ENCODE results near the gene HPCAL1. TPM values are rescaled to one million over a fixed set of nuclear protein-coding genes. Genes with fewer than 3 reads are reported as not detected.

The HPCAL1 gene
- total RNA-seq, 1 donor from 2014 or later: 13.1 TPM

DNA sequence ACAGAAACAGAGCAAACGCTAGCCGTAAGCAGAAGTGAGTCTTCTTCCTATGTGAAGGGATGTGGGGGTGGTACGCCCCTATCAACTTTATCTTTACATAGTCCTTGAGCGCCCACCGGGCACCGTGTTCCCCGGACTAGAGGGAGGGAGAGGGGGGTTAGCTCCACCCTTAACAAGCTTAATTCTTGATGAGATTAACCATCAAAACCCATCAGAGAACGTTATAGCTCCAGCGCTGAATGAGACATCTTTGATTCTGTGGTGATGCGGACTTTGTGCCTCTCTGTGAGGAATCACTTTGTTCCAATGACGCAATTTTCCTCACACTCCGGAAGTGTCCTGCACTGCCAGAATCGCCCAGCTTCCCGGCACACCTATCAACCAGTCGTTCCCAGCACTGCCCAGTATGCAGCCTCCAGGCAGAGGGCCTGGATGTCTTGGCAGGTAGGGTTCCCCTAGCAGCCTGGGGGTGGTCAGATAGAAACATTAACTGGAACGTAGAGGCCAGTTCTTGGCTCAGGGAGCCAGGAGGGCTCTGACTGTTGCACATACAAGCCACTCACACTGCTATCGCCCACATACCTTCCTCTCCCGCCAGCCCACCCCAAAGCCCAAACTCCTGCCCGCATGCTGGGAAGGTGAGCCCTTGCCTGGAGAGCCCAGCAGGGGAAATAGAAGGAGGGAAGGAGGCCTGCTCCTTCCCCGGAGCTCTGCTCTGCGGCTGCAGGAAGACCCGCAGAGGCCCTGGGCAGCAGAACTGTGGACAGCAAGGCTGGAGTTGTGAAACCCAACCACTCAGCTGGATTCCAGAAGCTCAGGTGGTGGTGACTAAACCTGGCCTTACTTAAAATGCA, 147.4 kb downstream of the HPCAL1 start:
- H3K27ac Mint-ChIP-seq (ENCODE audit: unreplicated experiment): no peak overlapping the region

DNA sequence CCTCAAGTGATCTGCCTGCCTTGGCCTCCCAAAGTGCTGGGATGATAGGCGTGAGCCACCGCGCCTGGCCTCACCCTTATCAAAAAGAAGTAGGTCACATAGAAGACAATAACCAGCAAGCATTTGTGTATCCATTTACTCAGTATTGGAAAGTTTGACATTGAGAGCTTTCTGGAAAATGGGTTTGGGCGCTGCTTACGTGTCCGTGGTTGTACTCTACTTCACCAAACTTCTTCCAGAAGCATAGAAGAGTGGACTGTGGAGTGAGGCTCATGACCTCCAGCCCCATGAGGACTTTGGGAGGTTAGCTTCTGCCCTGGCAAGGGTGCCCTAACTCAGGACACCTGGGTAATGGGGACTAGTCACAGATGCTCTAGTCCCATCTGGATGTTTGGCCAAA, 149.1 kb downstream of the HPCAL1 start:
- H3K36me3 Mint-ChIP-seq (ENCODE audit: unreplicated experiment): no peaks in the 10 kb centered on the region
- H3K27me3 Mint-ChIP-seq (ENCODE audit: unreplicated experiment): peaks cover 5% of the 10 kb centered on the region
- H3K4me3 Mint-ChIP-seq (ENCODE audit: unreplicated experiment): no peak overlapping the region
- no peak for DNase-seq
- H3K27ac Mint-ChIP-seq (ENCODE audit: unreplicated experiment): no peak overlapping the region
- H3K4me1 Mint-ChIP-seq (ENCODE audit: low read depth, unreplicated experiment): peaks cover 10% of the 10 kb centered on the region
- peaks cover 11% of the 10 kb centered on the region for H3K9me3 Mint-ChIP-seq (ENCODE audit: unreplicated experiment)
- TF ChIP-seq, protein P1, sequence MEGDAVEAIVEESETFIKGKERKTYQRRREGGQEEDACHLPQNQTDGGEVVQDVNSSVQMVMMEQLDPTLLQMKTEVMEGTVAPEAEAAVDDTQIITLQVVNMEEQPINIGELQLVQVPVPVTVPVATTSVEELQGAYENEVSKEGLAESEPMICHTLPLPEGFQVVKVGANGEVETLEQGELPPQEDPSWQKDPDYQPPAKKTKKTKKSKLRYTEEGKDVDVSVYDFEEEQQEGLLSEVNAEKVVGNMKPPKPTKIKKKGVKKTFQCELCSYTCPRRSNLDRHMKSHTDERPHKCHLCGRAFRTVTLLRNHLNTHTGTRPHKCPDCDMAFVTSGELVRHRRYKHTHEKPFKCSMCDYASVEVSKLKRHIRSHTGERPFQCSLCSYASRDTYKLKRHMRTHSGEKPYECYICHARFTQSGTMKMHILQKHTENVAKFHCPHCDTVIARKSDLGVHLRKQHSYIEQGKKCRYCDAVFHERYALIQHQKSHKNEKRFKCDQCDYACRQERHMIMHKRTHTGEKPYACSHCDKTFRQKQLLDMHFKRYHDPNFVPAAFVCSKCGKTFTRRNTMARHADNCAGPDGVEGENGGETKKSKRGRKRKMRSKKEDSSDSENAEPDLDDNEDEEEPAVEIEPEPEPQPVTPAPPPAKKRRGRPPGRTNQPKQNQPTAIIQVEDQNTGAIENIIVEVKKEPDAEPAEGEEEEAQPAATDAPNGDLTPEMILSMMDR (IDR thresholded peaks at IDR 0.05; ENCODE audit: partially characterized antibody, unreplicated experiment): no peak

More for the DNA sequence above, 147.4 kb downstream of the HPCAL1 start:
- Mint-ChIP-seq H3K27me3 (ENCODE audit: unreplicated experiment) (peaks cover 5% of the 10 kb centered on the region), H3K9me3 (ENCODE audit: unreplicated experiment) (peaks cover 9% of the 10 kb centered on the region), H3K4me1 (ENCODE audit: low read depth, unreplicated experiment) (peaks cover 4% of the 10 kb centered on the region), H3K4me3 (ENCODE audit: unreplicated experiment) (no peak overlapping the region), H3K36me3 (ENCODE audit: unreplicated experiment) (no peaks in the 10 kb centered on the region)
- DNase-seq: no peak
- TF ChIP-seq, protein P1 (IDR thresholded peaks at IDR 0.05; ENCODE audit: partially characterized antibody, unreplicated experiment): no peak

DNA sequence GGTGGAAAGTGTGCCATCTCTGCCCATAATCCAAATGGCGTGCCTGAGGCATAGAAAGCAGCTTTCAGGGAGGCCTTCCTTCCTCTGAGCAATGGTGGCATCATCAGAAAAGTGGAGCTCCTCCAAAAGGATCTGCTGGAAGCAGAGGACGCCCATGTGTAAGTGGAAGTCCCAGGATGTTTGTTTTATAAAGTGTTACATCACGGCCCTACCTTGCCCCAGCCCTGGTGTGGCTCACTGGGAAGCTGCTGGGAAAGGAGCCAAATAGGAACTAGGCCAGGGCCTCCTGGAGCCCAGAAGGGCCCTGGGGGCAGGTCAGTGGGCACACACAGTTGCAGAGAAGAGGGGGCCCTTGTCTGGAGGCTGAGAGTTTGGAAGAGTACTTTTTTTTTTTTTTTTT, 149.6 kb downstream of the HPCAL1 start:
- TF ChIP-seq, protein P1 (IDR thresholded peaks at IDR 0.05; ENCODE audit: partially characterized antibody, unreplicated experiment): no peak
- H3K27ac Mint-ChIP-seq (ENCODE audit: unreplicated experiment): no peak overlapping the region
- peaks cover 7% of the 10 kb centered on the region for H3K9me3 Mint-ChIP-seq (ENCODE audit: unreplicated experiment)
- peaks cover 10% of the 10 kb centered on the region for H3K4me1 Mint-ChIP-seq (ENCODE audit: low read depth, unreplicated experiment)
- H3K4me3 Mint-ChIP-seq (ENCODE audit: unreplicated experiment): no peak overlapping the region
- DNase-seq: no peak
- H3K27me3 Mint-ChIP-seq (ENCODE audit: unreplicated experiment): peaks cover 4% of the 10 kb centered on the region
- no peaks in the 10 kb centered on the region for H3K36me3 Mint-ChIP-seq (ENCODE audit: unreplicated experiment)

DNA sequence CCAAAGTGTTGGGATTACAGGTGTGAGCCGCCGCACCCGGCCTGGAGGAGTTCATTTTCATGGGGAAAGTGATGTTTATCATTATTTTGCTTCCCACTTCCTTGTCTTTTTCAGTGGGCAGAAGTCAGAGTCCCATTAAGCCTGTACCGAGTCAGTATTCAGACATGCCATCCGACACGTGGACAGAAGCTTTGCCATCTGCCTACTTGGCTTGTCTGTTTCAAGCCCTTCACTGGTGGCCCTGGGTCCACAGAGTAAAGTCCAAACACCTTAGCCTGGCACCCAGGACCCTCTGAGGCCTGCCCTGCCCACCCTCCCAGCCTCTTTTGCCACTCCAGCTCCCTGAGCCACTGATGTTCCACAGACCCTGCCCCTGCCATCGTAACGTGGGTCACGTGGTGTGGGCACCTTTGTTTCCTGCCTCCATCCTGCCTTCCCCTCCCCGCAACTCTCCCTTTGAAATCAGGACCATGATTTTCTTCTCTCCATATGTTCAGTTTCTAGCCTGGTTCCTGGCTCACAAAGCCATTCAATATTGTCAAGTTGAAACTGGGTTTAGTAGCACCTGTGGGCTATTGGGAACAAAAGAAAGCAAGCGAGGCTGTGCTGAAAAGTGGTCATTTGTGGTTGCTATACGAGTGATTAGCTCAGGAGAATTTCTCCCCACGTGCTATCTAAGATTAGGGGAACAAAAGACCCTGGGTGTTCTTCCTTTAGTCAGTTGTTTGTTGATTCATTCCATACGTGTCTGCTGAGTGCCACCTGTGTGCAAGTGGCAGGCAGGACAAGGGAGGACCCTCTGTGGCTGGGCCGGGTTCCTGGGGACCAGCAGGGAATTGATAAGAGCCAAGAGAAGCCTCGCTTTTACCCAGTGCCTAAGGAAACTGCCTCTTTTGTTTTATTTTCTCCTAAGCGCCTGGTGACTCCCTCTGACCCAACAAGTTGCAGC, 150.5 kb downstream of the HPCAL1 start:
- TF ChIP-seq, protein P1 (IDR thresholded peaks at IDR 0.05; ENCODE audit: partially characterized antibody, unreplicated experiment): no peak
- peaks cover 8% of the 10 kb centered on the region for H3K4me1 Mint-ChIP-seq (ENCODE audit: low read depth, unreplicated experiment)
- H3K27me3 Mint-ChIP-seq (ENCODE audit: unreplicated experiment): peaks cover 2% of the 10 kb centered on the region
- no peak overlapping the region for H3K4me3 Mint-ChIP-seq (ENCODE audit: unreplicated experiment)
- no peak for DNase-seq
- H3K9me3 Mint-ChIP-seq (ENCODE audit: unreplicated experiment): peaks cover 5% of the 10 kb centered on the region
- no peaks in the 10 kb centered on the region for H3K36me3 Mint-ChIP-seq (ENCODE audit: unreplicated experiment)
- H3K27ac Mint-ChIP-seq (ENCODE audit: unreplicated experiment): no peak overlapping the region

Measured in glutamatergic neuron (in vitro differentiated cells).